ENCODE measurements around the gene SCN1B. TPM values are rescaled to one million over a fixed set of nuclear protein-coding genes. Genes with fewer than 3 reads are reported as not detected.
"Not testable (repeated sequence)": the region's sequence is repeated elsewhere in the genome, so short reads cannot be mapped to it uniquely, and the experiment has no call there.

SCN1B gene
- total and polyA plus RNA-seq, 9 donors: 3.0 to 6.7 (median 3.5) TPM

DNA sequence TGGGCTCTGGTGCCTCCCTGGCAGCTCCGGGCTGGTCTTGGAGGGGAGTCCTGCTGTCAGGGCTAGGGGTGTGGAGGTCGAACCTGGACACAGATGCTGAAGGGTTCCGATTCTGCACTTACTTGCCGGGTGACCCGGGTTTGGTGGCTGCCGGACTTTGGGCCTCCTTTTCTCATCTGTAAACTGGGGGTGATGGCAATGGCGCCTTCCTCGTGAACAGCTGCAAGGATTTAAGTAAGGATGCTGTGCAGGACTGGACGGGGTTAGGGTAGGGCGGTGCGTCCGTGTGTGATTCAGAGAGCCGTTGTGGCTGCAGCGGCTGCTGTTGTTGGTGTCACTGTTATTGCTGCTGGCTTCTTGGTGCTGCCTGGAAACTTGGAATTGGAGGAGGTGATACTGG, 13.6 kb downstream of the SCN1B start:
- no peak overlapping the region for H3K4me3 ChIP-seq (ENCODE audit: low read length)
- 67% methylated on average over 12 of the region's 14 CpGs for WGBS (ENCODE audit: insufficient coverage)
- H3K27me3 ChIP-seq (ENCODE audit: control insufficient read depth, insufficient read depth, low read length): peaks cover 40% of the 10 kb centered on the region
- no peak overlapping the region for H3K27ac ChIP-seq (ENCODE audit: low read length)
- no peak for DNase-seq
- H3K4me1 ChIP-seq (ENCODE audit: control insufficient read depth, insufficient read depth, low read length): peaks cover 24% of the 10 kb centered on the region
- no peaks in the 10 kb centered on the region for H3K9me3 ChIP-seq (replicated peaks; ENCODE audit: control insufficient read depth, low read depth, low read length)
- H3K36me3 ChIP-seq (ENCODE audit: control insufficient read depth, insufficient read depth, low read length): no peaks in the 10 kb centered on the region

DNA sequence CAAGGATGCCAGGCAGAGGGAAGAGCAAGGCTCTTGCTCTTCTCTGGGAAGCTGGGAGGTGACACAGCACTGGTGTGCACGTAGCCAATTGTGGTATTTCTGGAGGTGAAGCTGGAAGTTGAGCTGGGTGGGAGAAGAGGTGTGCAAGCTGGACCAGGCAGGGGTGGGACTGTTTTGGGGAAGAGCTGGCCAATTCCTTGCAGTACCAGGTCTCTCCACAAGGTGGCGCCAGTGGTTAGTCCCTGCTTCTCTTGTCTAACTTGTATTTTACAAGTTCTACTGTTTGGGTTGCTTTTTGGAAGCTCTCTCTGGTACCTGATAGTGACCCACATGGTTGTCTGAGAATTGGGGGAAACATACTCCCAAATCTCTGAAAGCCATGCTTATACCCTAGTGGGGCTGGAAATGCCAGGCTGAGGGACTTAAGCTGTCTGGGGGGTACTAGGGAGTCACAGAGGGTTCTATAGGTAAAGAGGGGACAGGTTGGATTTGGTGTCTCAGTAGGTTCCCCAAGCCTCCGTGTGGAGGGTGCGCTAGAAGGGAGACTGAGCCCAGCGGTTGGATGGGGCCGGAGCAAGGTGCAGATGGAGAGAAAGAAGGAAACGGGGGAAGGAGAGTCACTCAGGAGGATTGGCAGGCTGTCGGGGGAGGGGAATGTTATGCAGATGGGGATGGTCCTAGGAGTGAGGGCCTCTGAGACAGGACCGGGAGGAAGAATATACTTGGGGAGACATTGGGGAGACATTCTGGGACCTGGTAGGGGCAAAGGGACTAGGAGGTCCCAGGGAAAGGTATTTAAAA, 14.2 kb downstream of the SCN1B start:
- H3K4me1 ChIP-seq (ENCODE audit: control insufficient read depth, insufficient read depth, low read length): peaks cover 23% of the 10 kb centered on the region
- 61% methylated on average over 8 of the region's 9 CpGs for WGBS (ENCODE audit: insufficient coverage)
- no peaks in the 10 kb centered on the region for H3K36me3 ChIP-seq (ENCODE audit: control insufficient read depth, insufficient read depth, low read length)
- no peaks in the 10 kb centered on the region for H3K9me3 ChIP-seq (replicated peaks; ENCODE audit: control insufficient read depth, low read depth, low read length)
- H3K27me3 ChIP-seq (ENCODE audit: control insufficient read depth, insufficient read depth, low read length): peaks cover 36% of the 10 kb centered on the region
- no peak overlapping the region for H3K27ac ChIP-seq (ENCODE audit: low read length)
- H3K4me3 ChIP-seq (ENCODE audit: low read length): no peak overlapping the region
- DNase-seq: no peak

DNA sequence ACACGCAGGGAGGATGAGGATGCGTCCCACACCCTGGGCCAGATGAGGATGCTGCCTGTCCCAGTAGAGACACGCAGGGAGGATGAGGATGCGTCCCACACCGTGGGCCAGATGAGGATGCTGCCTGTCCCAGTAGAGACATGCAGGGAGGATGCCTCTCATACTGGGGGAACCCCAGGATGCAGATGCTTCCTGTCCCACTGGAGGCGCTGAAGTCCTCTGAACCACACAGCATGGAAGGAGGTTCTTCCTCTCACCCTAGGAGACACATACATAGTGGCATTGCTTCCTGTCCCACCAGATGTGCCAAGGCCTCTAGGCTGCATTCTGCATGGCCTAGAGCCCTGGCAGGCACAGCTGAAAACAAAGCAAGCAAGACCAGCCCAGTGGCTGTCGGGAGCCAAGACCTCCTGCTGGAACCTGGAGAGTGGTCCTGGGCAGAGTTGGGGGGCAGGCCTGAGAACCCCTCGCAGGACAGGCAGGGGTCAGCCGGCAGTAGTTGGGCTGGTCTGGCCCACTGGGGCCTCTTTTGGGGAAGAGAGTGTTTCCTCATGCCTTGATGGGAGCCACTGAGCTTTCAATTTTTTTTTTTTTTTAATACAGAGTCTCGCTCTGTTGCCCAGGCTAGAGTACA, 15.5 kb downstream of the SCN1B start:
- 38% methylated on average over 9 of the region's 10 CpGs for WGBS (ENCODE audit: insufficient coverage)
- Histone ChIP-seq H3K4me3 (ENCODE audit: low read length) (no peak overlapping the region), H3K27me3 (ENCODE audit: control insufficient read depth, insufficient read depth, low read length) (peaks cover 24% of the 10 kb centered on the region), H3K4me1 (ENCODE audit: control insufficient read depth, insufficient read depth, low read length) (peaks cover 12% of the 10 kb centered on the region), H3K9me3 (replicated peaks; ENCODE audit: control insufficient read depth, low read depth, low read length) (no peaks in the 10 kb centered on the region), H3K36me3 (ENCODE audit: control insufficient read depth, insufficient read depth, low read length) (no peaks in the 10 kb centered on the region), H3K27ac (ENCODE audit: low read length) (no peak overlapping the region)
- peak; percentile 52 for DNase-seq

DNA sequence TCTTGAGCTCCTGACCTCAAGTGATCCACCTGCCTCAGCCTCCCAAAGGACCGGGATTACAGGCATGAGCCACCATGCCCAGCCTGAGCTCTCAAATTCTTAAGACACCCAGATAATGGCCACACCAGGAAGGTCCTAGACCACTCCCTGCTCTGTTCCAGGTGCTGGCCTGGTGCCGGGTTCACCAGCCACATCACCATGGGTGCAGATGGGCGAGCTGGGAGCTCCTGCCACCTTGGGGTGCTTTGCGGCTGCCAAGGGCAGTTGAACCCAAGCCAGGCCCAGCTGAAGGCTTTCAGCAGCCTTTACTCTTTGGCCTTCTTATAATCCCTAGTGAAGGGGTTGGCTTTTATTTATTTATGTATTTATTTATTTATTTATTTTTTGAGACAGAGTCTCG, 16.2 kb downstream of the SCN1B start:
- H3K4me1 ChIP-seq (ENCODE audit: control insufficient read depth, insufficient read depth, low read length): peaks cover 6% of the 10 kb centered on the region
- WGBS (ENCODE audit: insufficient coverage): 94% methylated on average over 2 of the region's 5 CpGs
- H3K36me3 ChIP-seq (ENCODE audit: control insufficient read depth, insufficient read depth, low read length): no peaks in the 10 kb centered on the region
- no peak for DNase-seq
- no peak overlapping the region for H3K4me3 ChIP-seq (ENCODE audit: low read length)
- H3K9me3 ChIP-seq (replicated peaks; ENCODE audit: control insufficient read depth, low read depth, low read length): no peaks in the 10 kb centered on the region
- H3K27me3 ChIP-seq (ENCODE audit: control insufficient read depth, insufficient read depth, low read length): peaks cover 18% of the 10 kb centered on the region
- H3K27ac ChIP-seq (ENCODE audit: low read length): no peak overlapping the region

DNA sequence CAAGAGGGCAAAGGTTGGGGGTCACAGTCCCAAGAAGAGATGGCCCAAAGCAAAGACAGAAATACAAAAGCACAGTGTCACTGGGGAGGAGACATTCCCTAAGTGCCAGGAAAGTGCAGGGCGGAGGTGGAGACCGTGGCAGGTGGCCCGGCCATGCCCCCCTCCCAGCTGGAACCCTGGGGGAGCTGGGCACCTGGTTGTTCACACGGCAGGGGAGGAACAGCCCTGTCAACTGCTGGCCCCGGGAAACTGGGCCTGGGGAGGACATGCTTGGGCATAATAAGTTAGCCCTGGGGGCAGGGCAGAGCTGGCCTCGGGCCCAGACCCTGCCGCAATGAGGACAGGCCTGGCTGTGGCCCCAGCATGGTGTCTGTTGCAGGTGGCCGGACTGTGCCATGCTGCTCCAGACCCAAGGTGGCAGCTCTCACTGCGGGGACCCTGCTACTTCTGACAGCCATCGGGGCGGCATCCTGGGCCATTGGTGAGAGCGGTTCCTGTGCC, 18.7 kb downstream of the SCN1B start:
- Histone ChIP-seq H3K4me3 (ENCODE audit: low read length) (no peak overlapping the region), H3K27ac (ENCODE audit: low read length) (no peak overlapping the region), H3K4me1 (ENCODE audit: control insufficient read depth, insufficient read depth, low read length) (peaks cover 6% of the 10 kb centered on the region)

DNA sequence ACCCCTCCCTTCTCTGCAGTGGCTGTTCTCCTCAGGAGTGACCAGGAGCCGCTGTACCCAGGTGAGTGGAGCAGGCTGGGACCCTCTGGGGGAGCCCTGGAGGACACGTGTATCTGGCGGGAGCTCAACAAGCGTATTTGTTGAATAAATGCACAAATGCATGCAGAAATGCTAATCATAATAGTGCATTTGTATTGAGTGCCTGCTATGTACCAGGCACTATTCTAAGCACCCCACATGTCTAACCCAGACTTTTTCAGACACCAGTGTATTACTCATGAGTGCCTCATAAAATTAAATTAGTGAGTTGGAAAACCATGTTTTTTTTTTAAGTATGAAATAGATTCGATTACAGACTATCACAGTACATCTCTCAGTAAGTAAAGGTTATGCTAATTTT, 19.2 kb downstream of the SCN1B start:
- Histone ChIP-seq H3K27ac (ENCODE audit: low read length) (no peak overlapping the region), H3K4me1 (ENCODE audit: control insufficient read depth, insufficient read depth, low read length) (peaks cover 6% of the 10 kb centered on the region), H3K27me3 (ENCODE audit: control insufficient read depth, insufficient read depth, low read length) (peaks cover 6% of the 10 kb centered on the region), H3K4me3 (ENCODE audit: low read length) (no peak overlapping the region), H3K36me3 (ENCODE audit: control insufficient read depth, insufficient read depth, low read length) (no peaks in the 10 kb centered on the region), H3K9me3 (replicated peaks; ENCODE audit: control insufficient read depth, low read depth, low read length) (no peaks in the 10 kb centered on the region)
- DNase-seq: no peak
- no CpG with 5 or more reads among the region's 5 CpGs for WGBS (ENCODE audit: insufficient coverage)

More for the DNA sequence above, 18.7 kb downstream of the SCN1B start:
- Histone ChIP-seq H3K27me3 (ENCODE audit: control insufficient read depth, insufficient read depth, low read length) (peaks cover 8% of the 10 kb centered on the region), H3K36me3 (ENCODE audit: control insufficient read depth, insufficient read depth, low read length) (no peaks in the 10 kb centered on the region), H3K9me3 (replicated peaks; ENCODE audit: control insufficient read depth, low read depth, low read length) (no peaks in the 10 kb centered on the region)
- 58% methylated on average over 12 of the region's 12 CpGs for WGBS (ENCODE audit: insufficient coverage)
- DNase-seq: no peak

DNA sequence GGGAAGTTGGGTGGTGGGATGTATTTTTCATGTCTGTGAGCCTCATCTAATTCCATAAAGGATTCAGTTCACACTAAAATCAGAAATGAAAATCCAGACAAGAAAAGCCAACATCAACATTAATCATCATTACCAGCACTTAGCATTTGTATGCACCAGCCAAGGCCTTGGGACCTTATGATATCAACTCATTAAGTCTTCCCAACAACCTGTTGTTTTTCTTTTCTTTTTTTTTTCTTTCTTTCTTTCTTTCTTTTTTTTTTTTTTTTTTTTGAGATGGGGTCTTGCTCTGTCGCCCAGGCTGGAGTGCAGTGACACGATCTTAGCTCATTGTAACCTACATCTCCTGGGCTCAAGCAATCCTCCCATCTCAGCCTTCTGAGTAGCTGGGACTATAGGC, 20.4 kb downstream of the SCN1B start:
- not testable (repeated sequence) for DNase-seq; H3K4me1 ChIP-seq (ENCODE audit: control insufficient read depth, insufficient read depth, low read length); H3K4me3 ChIP-seq (ENCODE audit: low read length); H3K9me3 ChIP-seq (replicated peaks; ENCODE audit: control insufficient read depth, low read depth, low read length); H3K27me3 ChIP-seq (ENCODE audit: control insufficient read depth, insufficient read depth, low read length); H3K27ac ChIP-seq (ENCODE audit: low read length); H3K36me3 ChIP-seq (ENCODE audit: control insufficient read depth, insufficient read depth, low read length)
- 88% methylated on average over 2 of the region's 2 CpGs for WGBS (ENCODE audit: insufficient coverage)

DNA sequence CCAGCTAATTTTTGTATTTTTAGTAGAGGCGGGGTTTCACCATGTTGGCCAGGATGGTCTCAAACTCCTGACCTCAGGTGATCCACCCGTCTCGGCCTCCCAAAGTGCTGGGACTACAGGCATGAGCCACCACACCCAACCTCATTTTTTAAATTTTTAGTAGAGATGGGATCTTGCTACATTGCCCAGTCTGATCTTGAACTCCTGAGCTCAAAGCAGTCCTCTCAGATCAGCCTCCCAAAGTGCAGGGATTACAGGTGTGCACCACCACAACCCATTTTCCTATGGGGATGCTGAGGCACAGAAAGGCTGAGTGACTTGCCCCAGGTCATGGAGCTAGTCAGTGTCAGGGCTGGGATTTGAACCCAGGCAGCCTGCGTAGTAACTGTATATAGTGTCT, 21.0 kb downstream of the SCN1B start:
- H3K27ac ChIP-seq (ENCODE audit: low read length); H3K36me3 ChIP-seq (ENCODE audit: control insufficient read depth, insufficient read depth, low read length); H3K27me3 ChIP-seq (ENCODE audit: control insufficient read depth, insufficient read depth, low read length); H3K9me3 ChIP-seq (replicated peaks; ENCODE audit: control insufficient read depth, low read depth, low read length); H3K4me1 ChIP-seq (ENCODE audit: control insufficient read depth, insufficient read depth, low read length); DNase-seq; H3K4me3 ChIP-seq (ENCODE audit: low read length): not testable (repeated sequence)
- 100% methylated on average over 1 of the region's 4 CpGs for WGBS (ENCODE audit: insufficient coverage)

DNA sequence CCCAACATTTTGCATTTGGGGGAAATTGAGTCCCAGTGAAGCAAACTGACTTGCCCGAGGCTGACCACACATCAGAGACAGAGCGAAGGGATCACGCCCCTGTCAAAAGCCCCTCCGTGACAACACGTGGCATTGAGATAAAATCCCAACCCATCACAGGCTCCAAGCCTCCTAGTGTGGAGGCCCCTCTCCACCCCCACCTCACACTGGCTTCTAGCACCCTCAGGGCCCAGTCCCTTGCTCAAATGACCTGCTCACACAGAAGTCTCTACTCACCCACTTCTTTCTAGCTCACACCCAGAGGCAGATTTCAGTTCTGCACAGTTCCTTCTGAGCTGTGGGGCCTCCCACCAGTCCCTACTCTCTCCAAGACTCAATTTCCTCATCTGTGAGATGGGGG, 21.5 kb downstream of the SCN1B start:
- H3K36me3 ChIP-seq (ENCODE audit: control insufficient read depth, insufficient read depth, low read length): no peaks in the 10 kb centered on the region
- WGBS (ENCODE audit: insufficient coverage): 76% methylated on average over 5 of the region's 5 CpGs
- no peaks in the 10 kb centered on the region for H3K9me3 ChIP-seq (replicated peaks; ENCODE audit: control insufficient read depth, low read depth, low read length)
- DNase-seq: no peak
- peaks cover 3% of the 10 kb centered on the region for H3K4me1 ChIP-seq (ENCODE audit: control insufficient read depth, insufficient read depth, low read length)
- no peak overlapping the region for H3K27ac ChIP-seq (ENCODE audit: low read length)
- H3K4me3 ChIP-seq (ENCODE audit: low read length): no peak overlapping the region
- peaks cover 7% of the 10 kb centered on the region for H3K27me3 ChIP-seq (ENCODE audit: control insufficient read depth, insufficient read depth, low read length)

DNA sequence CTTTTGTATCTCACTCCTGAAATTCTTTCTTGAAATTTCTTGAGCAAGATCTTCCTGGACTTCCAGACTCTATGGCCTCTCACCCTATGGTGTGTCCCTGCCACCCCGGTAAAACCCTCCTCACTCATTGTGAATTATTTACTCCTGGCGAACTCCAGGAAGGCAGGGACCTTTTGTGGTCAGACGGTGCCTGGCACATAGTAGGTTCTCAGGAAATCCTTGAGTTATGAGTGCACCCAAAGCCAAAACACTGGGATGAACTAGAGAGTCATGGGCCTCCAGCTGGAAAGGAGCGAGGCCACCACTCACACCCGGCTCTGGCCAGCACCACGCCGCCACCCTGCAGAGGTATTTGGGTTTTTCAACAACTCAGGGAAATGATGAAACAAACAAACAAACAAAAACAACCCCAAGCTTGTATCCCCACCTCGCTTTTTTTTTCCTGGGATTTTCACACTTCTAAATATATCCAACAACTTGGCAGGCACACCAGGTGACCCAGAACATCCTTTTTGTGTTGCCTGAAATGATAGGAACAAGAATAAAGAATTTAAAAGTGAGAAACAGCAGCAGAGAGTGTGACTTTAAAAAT, 22.4 kb downstream of the SCN1B start:
- Histone ChIP-seq H3K9me3 (replicated peaks; ENCODE audit: control insufficient read depth, low read depth, low read length) (no peaks in the 10 kb centered on the region), H3K27me3 (ENCODE audit: control insufficient read depth, insufficient read depth, low read length) (peaks cover 7% of the 10 kb centered on the region), H3K36me3 (ENCODE audit: control insufficient read depth, insufficient read depth, low read length) (no peaks in the 10 kb centered on the region), H3K4me1 (ENCODE audit: control insufficient read depth, insufficient read depth, low read length) (peaks cover 3% of the 10 kb centered on the region), H3K4me3 (ENCODE audit: low read length) (no peak overlapping the region), H3K27ac (ENCODE audit: low read length) (no peak overlapping the region)
- no peak for DNase-seq
- WGBS (ENCODE audit: insufficient coverage): 71% methylated on average over 3 of the region's 8 CpGs

Measured in muscle of leg (tissue), 11 donors.